K562 (cell line): ENCODE measurements around the gene ATXN7. TPM values are rescaled to one million over a fixed set of nuclear protein-coding genes. Genes with fewer than 3 reads are reported as not detected.

Experiments used
- ATAC-seq: fragments of 200-7000 bp; cut with Tn5 transposase; 3 replicates; pipeline ENCODE4 v1.9.1; 2020; ENCODE audit warnings: moderate library complexity
- BruUV-seq: library from RNA; stranded (reverse); fragments of 400-500 nt; replicated peaks from 2 replicates; lab custom pipeline; 2021; lab: Mats Ljungman, UMichigan
- CTCF ChIA-PET: fragments of 300-600 bp; formaldehyde crosslinking; extraction: SDS; loops from one replicate; lab custom pipeline; 2021; ENCODE audit warnings: low intra/inter-chr PET ratio; lab: Yijun Ruan, JAX
- POLR2A ChIA-PET: fragments of 300-600, 350-650 bp; sonication (Branson Sonifier 250); formaldehyde crosslinking; extraction: SDS; loops from one replicate; lab custom pipeline; 2021; ENCODE audit warnings: antibody characterized with exemption, inconsistent platforms; lab: Yijun Ruan, JAX
- DNase-seq, 4 experiments: peaks; one replicate each; pipeline versions ENCODE4 v3.0.0 to v3.0.0-alpha.2; 2011 to 2018; ENCODE audit warnings: low spot score in 3 of 4, mixed read lengths in 3 of 4; ENCODE audit errors: extremely low read depth in 1 of 4
- FAIRE-seq: peaks from 2 replicates; lab custom pipeline; 2011; peaks lifted over from hg19 to GRCh38; lab: Jason Lieb, UNC
- H2AFZ ChIP-seq: 2 replicates; pipeline ENCODE4 v1.6.0; 2011; ENCODE audit warnings: low read depth, low read length, control low read depth, inconsistent platforms
- H3K27ac ChIP-seq: fragments of 200-600 bp; 3 replicates; pipeline ENCODE4 v1.8.0; 2011; ENCODE audit warnings: low read depth, mild to moderate bottlenecking, control low read depth, inconsistent platforms, low read length, moderate library complexity, mixed read lengths; ENCODE audit errors: extremely low read depth
- H3K27me3 ChIP-seq, 2 experiments: fragments of 300-600 bp in 1 of 2; 2 replicates in 1 of 2; 3 replicates in 1 of 2; pipeline versions ENCODE4 v1.6.0 to v1.8.0; 2011; ENCODE audit warnings: inconsistent platforms in 2 of 2, low read length in 2 of 2, mild to moderate bottlenecking in 1 of 2, mixed read lengths in 1 of 2, moderate library complexity in 1 of 2; ENCODE audit not compliant: control insufficient read depth in 2 of 2, insufficient read depth in 2 of 2
- H3K36me3 ChIP-seq: fragments of 300-600 bp; 3 replicates; pipeline ENCODE4 v1.8.0; 2011; ENCODE audit warnings: mild to moderate bottlenecking, low read length, inconsistent platforms; ENCODE audit not compliant: control insufficient read depth, insufficient read depth
- H3K4me1 ChIP-seq, 2 experiments: fragments of 200-600 bp in 1 of 2; replicated peaks in 1 of 2; 2 replicates in 1 of 2; 3 replicates in 1 of 2; pipeline versions ENCODE4 v1.5.1 to v1.8.0; 2011; ENCODE audit warnings: inconsistent platforms in 2 of 2, low read length in 2 of 2, mild to moderate bottlenecking in 1 of 2, mixed read lengths in 1 of 2, moderate library complexity in 1 of 2; ENCODE audit not compliant: control insufficient read depth in 2 of 2, insufficient read depth in 2 of 2
- H3K4me2 ChIP-seq: 2 replicates; pipeline ENCODE4 v1.6.1; 2011; ENCODE audit warnings: low read length, control low read depth, inconsistent platforms, mixed read lengths; ENCODE audit not compliant: insufficient read depth
- H3K4me3 ChIP-seq: fragments of 200-600 bp; sonication (generic), shearing (Covaris generic); 2 replicates; pipeline ENCODE4 v1.5.1; 2016; ENCODE audit warnings: control low read depth, inconsistent platforms
- H3K79me2 ChIP-seq: fragments of 200-600 bp; 3 replicates; pipeline ENCODE4 v1.8.0; 2011; ENCODE audit warnings: low read length, inconsistent platforms; ENCODE audit not compliant: control insufficient read depth, insufficient read depth
- H3K9ac ChIP-seq, 2 experiments: 2 replicates each; pipeline versions ENCODE4 v1.6.0 to v1.6.1; 2011; ENCODE audit warnings: low read depth in 2 of 2, low read length in 2 of 2, control low read depth in 1 of 2, inconsistent platforms in 1 of 2, mild to moderate bottlenecking in 1 of 2, mixed read lengths in 1 of 2; ENCODE audit not compliant: insufficient read depth in 1 of 2
- H3K9me1 ChIP-seq: one replicate; pipeline ENCODE4 v1.6.0; 2011; ENCODE audit warnings: inconsistent platforms, mild to moderate bottlenecking, low read length, moderate library complexity; ENCODE audit not compliant: control insufficient read depth, insufficient read depth
- H3K9me3 ChIP-seq: replicated peaks from 2 replicates; pipeline ENCODE4 v1.5.1; 2011; ENCODE audit warnings: low read depth, low read length, inconsistent platforms; ENCODE audit not compliant: control insufficient read depth, insufficient read depth
- H4K20me1 ChIP-seq: replicated peaks from 2 replicates; pipeline ENCODE4 v1.6.1; 2011; ENCODE audit warnings: low read length, inconsistent platforms, mixed read lengths; ENCODE audit not compliant: control insufficient read depth, insufficient read depth
- ATF3 ChIP-seq, 2 experiments: fragments of 450-650 bp in 1 of 2; sonication (generic) in 1 of 2; formaldehyde crosslinking in 1 of 2; IDR thresholded peaks in 1 of 2; conservative IDR thresholded peaks in 1 of 2; 2 replicates each; pipeline versions ENCODE4 v1.6.1 to v1.8.1; 2016 to 2023; ENCODE audit warnings: mild to moderate bottlenecking in 2 of 2, moderate library complexity in 2 of 2, inconsistent platforms in 1 of 2, missing genetic modification reagents in 1 of 2
- ETS1 ChIP-seq: conservative IDR thresholded peaks from 2 replicates; pipeline ENCODE4 v1.6.1; 2011; ENCODE audit warnings: low read depth, mild to moderate bottlenecking, low read length; ENCODE audit not compliant: control insufficient read depth
- RFX1 ChIP-seq: fragments of 450-650 bp; IDR thresholded peaks from 2 replicates; pipeline ENCODE4 v1.6.1; 2016; ENCODE audit warnings: mild to moderate bottlenecking, moderate library complexity
- SFPQ ChIP-seq: fragments of 200-400 bp; formaldehyde crosslinking; IDR thresholded peaks from 2 replicates; pipeline ENCODE4 v1.6.1; 2017; ENCODE audit warnings: mild to moderate bottlenecking, low read depth, low read length, moderate library complexity
- TEAD1 ChIP-seq, 2 experiments: fragments of 450-650 bp in 1 of 2; sonication (generic) in 1 of 2; formaldehyde crosslinking; IDR thresholded peaks; 2 replicates each; pipeline versions ENCODE4 v1.4.0 to v1.8.0; 2020 to 2022; ENCODE audit warnings: mild to moderate bottlenecking in 2 of 2, missing genetic modification reagents in 1 of 2
- ZHX1 ChIP-seq: fragments of 150-350 bp; conservative IDR thresholded peaks from 2 replicates; pipeline ENCODE4 v1.6.1; 2014; ENCODE audit warnings: low read length
- ZNF239 ChIP-seq: fragments of 250-450 bp; sonication (Bioruptor Pico); IDR thresholded peaks from 2 replicates; pipeline ENCODE4 v1.4.0; 2020; ENCODE audit warnings: mild to moderate bottlenecking
- WGBS: fragments of 100-300 bp; shearing (Covaris generic); methylation state at CpG from one replicate; pipeline ENCODE4 v1.1.6; 2016; ENCODE audit warnings: low coverage, mixed read lengths; ENCODE audit not compliant: insufficient coverage; ENCODE audit errors: missing lambda C conversion rate; 5-methylcytosine and 5-hydroxymethylcytosine counted together
- in situ Hi-C: fragments of 300-500 bp; cut with MboI; formaldehyde crosslinking; loops from 4 replicates; pipeline ENCODE4 v1.15.0; 2018; ENCODE audit warnings: inconsistent platforms, mixed read lengths
- intact Hi-C: fragments of 100-400 bp; cut with micrococcal nuclease; formaldehyde crosslinking; loops from 2 replicates; pipeline ENCODE4 v1.14.2; 2022
- polyA plus RNA-seq, 8 experiments: library from polyadenylated mRNA; depleted of rRNA in 4 of 8; stranded (reverse) in 5 of 8; unstranded in 3 of 8; fragments of >200 nt; fragmentation: Nextera tagmentation in 2 of 8; fragmentation: Illumina TruSeq in 1 of 8; extraction: Ambion mirVana in 2 of 8; extraction: Trizol in 1 of 8; gene quantifications; 2 replicates each; pipeline versions ENCODE4 v1.2.1 to v1.2.3, GENCODE V29; 2011 to 2014; ENCODE audit warnings: inconsistent platforms in 1 of 8, missing spikeins in 1 of 8
- total RNA-seq, 7 experiments: library from RNA; depleted of rRNA in 6 of 7; stranded (reverse); fragments of >200 nt in 6 of 7; fragmentation: Illumina TruSeq in 2 of 7; extraction: Trizol in 2 of 7; gene quantifications; 2 replicates each; pipeline versions ENCODE4 v1.2.1 to v1.2.3, GENCODE V29; 2011 to 2021; ENCODE audit warnings: low replicate concordance in 1 of 7

ATXN7 gene
- total and polyA plus RNA-seq, 9 of the 15 experiments (the other 6 are each of a cell fraction or from before 2014, with no cell fraction given): 0.41 to 9.2 (median 6.7) TPM

- TF ChIP-seq TEAD1 (CRISPR knock-in tag; IDR thresholded peaks at IDR 0.05): no peak
- no peak for TF ChIP-seq RFX1
- no peak for TF ChIP-seq ZHX1
- no peak for TF ChIP-seq ZNF239 (CRISPR knock-in tag)
- no peak for TF ChIP-seq SFPQ
- TF ChIP-seq ETS1: no peak
- TF ChIP-seq ATF3 (IDR thresholded peaks at IDR 0.05): no peak
- no peak for TF ChIP-seq ATF3 (CRISPR knock-in tag; conservative IDR thresholded peaks at IDR 0.05)
- ATAC-seq (no peak), FAIRE-seq (no peak), DNase-seq (no peak)
- ChIA-PET CTCF (no interaction called here), POLR2A (no interaction called here)
- Histone ChIP-seq H3K36me3 (peaks cover 19% of the 10 kb centered on the region; the same call in 1 of the 3 replicates), H3K4me2 (no peak overlapping the region), H4K20me1 (no peaks in the 10 kb centered on the region), H3K9me3 (no peaks in the 10 kb centered on the region), H3K9me1 (no peaks in the 10 kb centered on the region), H3K4me1 (no peaks in the 10 kb centered on the region; a peak in 1 of 5 replicates), H2AFZ (no peak overlapping the region), H3K27me3 (no peaks in the 10 kb centered on the region), H3K27ac (no peak overlapping the region), H3K4me3 (no peak overlapping the region), H3K9ac (no peak overlapping the region), H3K79me2 (no peaks in the 10 kb centered on the region; the same call in none of the 3 replicates)
- no TSS peak for BruUV-seq
- 85% methylated on average over 1 of the region's 1 CpG for WGBS
- in situ Hi-C loops: no loop called here
- intact Hi-C loops: no loop called here
Measured at GRCh38 chr3:63951492-63952247, 88.0 kb downstream of the ATXN7 start.
